ENCODE measurements around the gene ZNF618.

Gene ZNF618

DNA sequence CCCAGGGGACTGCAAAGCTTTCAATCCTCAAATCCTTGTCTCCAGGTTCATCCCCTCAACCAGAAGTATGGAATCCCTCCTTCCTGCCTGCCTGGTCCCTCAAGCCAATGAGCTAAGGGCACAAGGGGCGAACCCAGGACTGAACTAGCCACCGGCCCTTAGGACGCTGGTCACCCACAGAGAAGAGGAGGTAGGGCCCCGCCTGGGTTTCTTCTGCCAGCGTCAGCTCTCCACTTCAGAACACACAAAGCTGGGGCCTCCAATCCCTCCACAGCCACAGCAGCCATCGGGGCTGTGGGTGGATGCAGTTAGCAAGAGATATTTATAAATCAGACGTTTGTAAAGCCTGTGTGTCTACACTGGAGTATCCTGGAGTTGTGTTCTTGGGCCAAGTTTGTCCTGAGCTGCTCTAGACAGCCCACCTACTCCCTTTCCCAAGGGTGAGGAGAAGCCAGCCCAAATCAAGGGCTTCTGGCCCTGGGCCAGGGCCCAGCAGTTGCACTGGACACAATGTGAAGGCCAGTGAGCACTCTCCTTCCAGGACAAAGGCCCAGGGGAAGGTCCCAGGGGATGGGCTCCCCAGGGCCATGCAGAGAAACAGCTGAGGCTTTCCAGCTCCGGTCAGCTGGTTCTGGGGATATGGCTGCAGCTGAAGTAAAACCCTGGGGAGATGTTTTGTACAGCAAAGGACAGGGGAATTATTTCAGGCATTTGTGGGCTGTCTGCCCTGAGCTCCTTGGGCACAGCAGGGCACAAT lies 183.1 kb downstream of the ZNF618 start:
- Histone ChIP-seq H3K4me1 (ENCODE audit: insufficient read depth, low read length, poor library complexity, severe bottlenecking) (no peaks in the 10 kb centered on the region), H3K4me3 (ENCODE audit: low read length, poor library complexity, severe bottlenecking) (no peak overlapping the region), H3K79me2 (ENCODE audit: insufficient read depth, low read length) (no peaks in the 10 kb centered on the region), H3K9ac (ENCODE audit: low read depth, low read length, poor library complexity, severe bottlenecking) (no peak overlapping the region), H3F3A (ENCODE audit: low read depth) (no peaks in the 10 kb centered on the region), H2AFZ (ENCODE audit: low read length) (no peak overlapping the region), H3K36me3 (ENCODE audit: insufficient read depth, low read length) (no peaks in the 10 kb centered on the region), H3K4me2 (ENCODE audit: low read depth, low read length, poor library complexity, severe bottlenecking) (no peak overlapping the region), H3K9me2 (replicated peaks; ENCODE audit: low read depth, low read length) (no peaks in the 10 kb centered on the region), H3K9me3 (ENCODE audit: insufficient read depth, low read depth, low read length) (no peaks in the 10 kb centered on the region), H4K20me1 (ENCODE audit: insufficient read depth, low read length, poor library complexity, severe bottlenecking) (no peaks in the 10 kb centered on the region), H3K27me3 (ENCODE audit: insufficient read depth, low read length, poor library complexity, severe bottlenecking) (no peaks in the 10 kb centered on the region)
- TF ChIP-seq EZH2phosphoT487 (IDR thresholded peaks at IDR 0.05; ENCODE audit: borderline replicate concordance), result no peak
- TF ChIP-seq, protein P1, sequence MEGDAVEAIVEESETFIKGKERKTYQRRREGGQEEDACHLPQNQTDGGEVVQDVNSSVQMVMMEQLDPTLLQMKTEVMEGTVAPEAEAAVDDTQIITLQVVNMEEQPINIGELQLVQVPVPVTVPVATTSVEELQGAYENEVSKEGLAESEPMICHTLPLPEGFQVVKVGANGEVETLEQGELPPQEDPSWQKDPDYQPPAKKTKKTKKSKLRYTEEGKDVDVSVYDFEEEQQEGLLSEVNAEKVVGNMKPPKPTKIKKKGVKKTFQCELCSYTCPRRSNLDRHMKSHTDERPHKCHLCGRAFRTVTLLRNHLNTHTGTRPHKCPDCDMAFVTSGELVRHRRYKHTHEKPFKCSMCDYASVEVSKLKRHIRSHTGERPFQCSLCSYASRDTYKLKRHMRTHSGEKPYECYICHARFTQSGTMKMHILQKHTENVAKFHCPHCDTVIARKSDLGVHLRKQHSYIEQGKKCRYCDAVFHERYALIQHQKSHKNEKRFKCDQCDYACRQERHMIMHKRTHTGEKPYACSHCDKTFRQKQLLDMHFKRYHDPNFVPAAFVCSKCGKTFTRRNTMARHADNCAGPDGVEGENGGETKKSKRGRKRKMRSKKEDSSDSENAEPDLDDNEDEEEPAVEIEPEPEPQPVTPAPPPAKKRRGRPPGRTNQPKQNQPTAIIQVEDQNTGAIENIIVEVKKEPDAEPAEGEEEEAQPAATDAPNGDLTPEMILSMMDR (conservative IDR thresholded peaks at IDR 0.05; ENCODE audit: low read length), result no peak

DNA sequence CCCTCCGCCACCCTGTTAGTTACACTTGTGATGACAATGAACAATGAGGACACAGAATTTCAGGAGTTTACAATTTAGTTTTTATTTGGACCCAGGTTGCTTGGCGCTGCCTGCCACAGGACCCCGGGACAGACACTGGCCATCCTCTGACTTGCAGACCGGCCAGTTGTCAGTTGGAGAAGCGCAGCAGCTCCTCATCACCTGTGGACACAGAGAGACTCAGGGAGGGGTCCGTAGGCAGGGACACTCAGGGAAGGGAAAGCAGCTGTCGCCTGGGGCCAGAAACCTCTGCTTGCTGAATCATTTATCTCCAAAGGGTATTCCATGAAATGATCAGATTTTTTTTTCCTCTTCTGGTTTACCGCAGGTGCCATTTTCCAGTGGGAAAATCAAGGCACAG lies 184.0 kb downstream of the ZNF618 start:
- Histone ChIP-seq H3K79me2 (ENCODE audit: insufficient read depth, low read length) (no peaks in the 10 kb centered on the region), H3K4me3 (ENCODE audit: low read length, poor library complexity, severe bottlenecking) (no peak overlapping the region), H4K20me1 (ENCODE audit: insufficient read depth, low read length, poor library complexity, severe bottlenecking) (no peaks in the 10 kb centered on the region), H3K27me3 (ENCODE audit: insufficient read depth, low read length, poor library complexity, severe bottlenecking) (no peaks in the 10 kb centered on the region), H3K36me3 (ENCODE audit: insufficient read depth, low read length) (no peaks in the 10 kb centered on the region), H3K9me3 (ENCODE audit: insufficient read depth, low read depth, low read length) (no peaks in the 10 kb centered on the region), H3K4me2 (ENCODE audit: low read depth, low read length, poor library complexity, severe bottlenecking) (no peak overlapping the region), H3K4me1 (ENCODE audit: insufficient read depth, low read length, poor library complexity, severe bottlenecking) (no peaks in the 10 kb centered on the region), H3K9me2 (replicated peaks; ENCODE audit: low read depth, low read length) (no peaks in the 10 kb centered on the region), H3K9ac (ENCODE audit: low read depth, low read length, poor library complexity, severe bottlenecking) (no peak overlapping the region), H2AFZ (ENCODE audit: low read length) (no peak overlapping the region), H3F3A (ENCODE audit: low read depth) (no peaks in the 10 kb centered on the region)
- TF ChIP-seq, protein P1 (conservative IDR thresholded peaks at IDR 0.05; ENCODE audit: low read length), result no peak
- TF ChIP-seq EZH2phosphoT487 (IDR thresholded peaks at IDR 0.05; ENCODE audit: borderline replicate concordance), result no peak

DNA sequence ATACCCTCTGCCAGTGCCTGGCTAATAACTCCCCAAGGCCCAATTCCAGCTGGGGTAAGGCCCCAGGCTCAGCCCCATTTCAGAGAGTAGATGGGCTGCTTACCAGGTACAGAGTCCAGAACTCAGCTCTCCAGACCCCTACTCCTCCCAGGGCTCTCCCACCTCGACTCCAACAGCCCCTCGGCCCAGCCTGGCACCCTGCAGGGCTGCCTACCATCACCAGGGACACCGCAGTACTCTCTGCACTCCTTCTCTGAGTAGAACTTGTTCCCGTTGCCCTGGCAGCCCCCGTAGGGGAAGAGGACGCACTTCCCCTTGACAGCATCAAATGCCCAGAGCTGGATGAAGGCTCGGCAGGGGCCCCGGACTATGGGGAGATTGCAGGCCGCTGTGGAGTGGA lies 184.6 kb downstream of the ZNF618 start:
- H3K4me2 ChIP-seq (ENCODE audit: low read depth, low read length, poor library complexity, severe bottlenecking), result no peak overlapping the region
- no peaks in the 10 kb centered on the region for H3K79me2 ChIP-seq (ENCODE audit: insufficient read depth, low read length)
- no peaks in the 10 kb centered on the region for H3K27me3 ChIP-seq (ENCODE audit: insufficient read depth, low read length, poor library complexity, severe bottlenecking)
- H3K4me1 ChIP-seq (ENCODE audit: insufficient read depth, low read length, poor library complexity, severe bottlenecking), result no peaks in the 10 kb centered on the region
- H3K36me3 ChIP-seq (ENCODE audit: insufficient read depth, low read length), result no peaks in the 10 kb centered on the region
- no peaks in the 10 kb centered on the region for H3K9me3 ChIP-seq (ENCODE audit: insufficient read depth, low read depth, low read length)
- no peaks in the 10 kb centered on the region for H3F3A ChIP-seq (ENCODE audit: low read depth)
- no peak overlapping the region for H2AFZ ChIP-seq (ENCODE audit: low read length)
- H3K9me2 ChIP-seq (replicated peaks; ENCODE audit: low read depth, low read length), result no peaks in the 10 kb centered on the region
- H3K9ac ChIP-seq (ENCODE audit: low read depth, low read length, poor library complexity, severe bottlenecking), result no peak overlapping the region
- TF ChIP-seq, protein P1 (conservative IDR thresholded peaks at IDR 0.05; ENCODE audit: low read length), result no peak
- no peak for TF ChIP-seq EZH2phosphoT487 (IDR thresholded peaks at IDR 0.05; ENCODE audit: borderline replicate concordance)
- no peaks in the 10 kb centered on the region for H4K20me1 ChIP-seq (ENCODE audit: insufficient read depth, low read length, poor library complexity, severe bottlenecking)
- no peak overlapping the region for H3K4me3 ChIP-seq (ENCODE audit: low read length, poor library complexity, severe bottlenecking)
